AG04450 (cell line): Measurements from ENCODE around the gene STRIP2. TPM values are rescaled to one million over a fixed set of nuclear protein-coding genes. Genes with fewer than 3 reads are reported as not detected.

Source experiments
- CTCF ChIA-PET: fragments of 300-600, 350-600 bp; formaldehyde crosslinking; extraction: SDS; loops from one replicate; lab custom pipeline; 2022; ENCODE audit warnings: antibody characterized with exemption, inconsistent platforms; lab: Charles Lee
- POLR2A ChIA-PET: fragments of 350-600 bp; formaldehyde crosslinking; extraction: SDS; loops from one replicate; lab custom pipeline; 2021; ENCODE audit warnings: antibody characterized with exemption, inconsistent platforms; lab: Yijun Ruan, JAX
- DNase-seq: peaks from one replicate; pipeline ENCODE4 v3.0.0-alpha.2; 2011; ENCODE audit warnings: low read depth, low spot score
- H3K27ac ChIP-seq: one replicate; pipeline ENCODE4 v1.5.1; 2012; ENCODE audit warnings: low read depth, low read length, control low read depth
- H3K27me3 ChIP-seq: one replicate; pipeline ENCODE4 v1.6.0; 2012; ENCODE audit warnings: low read length; ENCODE audit not compliant: control insufficient read depth, insufficient read depth
- H3K4me3 ChIP-seq: 2 replicates; pipeline ENCODE4 v1.5.1; 2011; ENCODE audit warnings: mild to moderate bottlenecking, low read depth, low read length, control low read depth
- H3K9me3 ChIP-seq: 2 replicates; pipeline ENCODE4 v1.5.1; 2012; ENCODE audit warnings: low read length; ENCODE audit not compliant: control insufficient read depth, insufficient read depth
- CTCF ChIP-seq: IDR thresholded peaks from 2 replicates; pipeline ENCODE4 v1.5.1; 2011; ENCODE audit warnings: low read depth, low read length, control low read depth, inconsistent platforms
- polyA minus RNA-seq: library from RNA; depleted of rRNA, polyadenylated mRNA; stranded (reverse); fragments of >200 nt; gene quantifications from 2 replicates; pipeline ENCODE4 v1.2.3, GENCODE V29; 2011; rRNA and poly(A)+ RNA removed
- polyA plus RNA-seq: library from polyadenylated mRNA; depleted of rRNA; stranded (reverse); fragments of >200 nt; gene quantifications from 2 replicates; pipeline ENCODE4 v1.2.3, GENCODE V29; 2011; rRNA removed

STRIP2 gene
- polyA plus RNA-seq: 1.3 and 1.7 TPM in 2 replicates
- polyA minus RNA-seq: 2.3 and 3.1 TPM in 2 replicates

- DNase-seq: peak; percentile 15
- ChIA-PET POLR2A (interaction anchor here (0.5 to 1.6 kb wide), 8 partner anchors 9 to 475 kb away, joined by 3 to 8 read pairs (median 4); no protein-coding TSS in a partner anchor), CTCF (interaction anchor here (0.7 to 2.1 kb wide), 6 partner anchors 9 to 216 kb away, joined by 3 to 12 read pairs (median 6); no protein-coding TSS in a partner anchor)
- peak within 1 kb of the TSS; percentile 78 for H3K4me3 ChIP-seq
- no peaks in the 10 kb centered on the region for H3K9me3 ChIP-seq
- H3K27ac ChIP-seq: peak within 1 kb of the TSS; percentile 21
- TF ChIP-seq CTCF: peak; percentile 15; the same call in 1 of the 2 replicates
- peaks cover 4% of the 10 kb centered on the region for H3K27me3 ChIP-seq
Measured at GRCh38 chr7:129433847-129434674, at the start of gene STRIP2. Gene STRIP2, plus strand, starts transcription at chr7:129434432. Its CDS starts 41 bp downstream, at chr7:129434473.

GRCh38 chr7:129385116-129385515, 49.1 kb upstream of the STRIP2 start:
- H3K4me3 ChIP-seq: no peak overlapping the region
- ChIA-PET POLR2A (no interaction called here), CTCF (interaction anchor here (0.8 to 1.7 kb wide), 3 partner anchors 9 to 18 kb away, joined by 3 to 9 read pairs (median 3); no protein-coding TSS in a partner anchor)
- H3K27me3 ChIP-seq: no peaks in the 10 kb centered on the region
- TF ChIP-seq CTCF: no peak
- H3K27ac ChIP-seq: no peak overlapping the region
- no peaks in the 10 kb centered on the region for H3K9me3 ChIP-seq
- DNase-seq: no peak

GRCh38 chr7:129385598-129385997, 48.6 kb upstream of the STRIP2 start:
- no peak for TF ChIP-seq CTCF
- H3K27ac ChIP-seq: no peak overlapping the region
- POLR2A ChIA-PET: no interaction called here
- no peak overlapping the region for H3K4me3 ChIP-seq
- no peak for DNase-seq
- CTCF ChIA-PET: interaction anchor here (1.7 kb wide), 1 partner anchor 10 kb away, joined by 9 read pairs; no protein-coding TSS in a partner anchor
- H3K27me3 ChIP-seq: no peaks in the 10 kb centered on the region
- no peaks in the 10 kb centered on the region for H3K9me3 ChIP-seq

GRCh38 chr7:129386506-129386905, 47.7 kb upstream of the STRIP2 start:
- CTCF ChIA-PET: interaction anchor here (1.0 to 4.8 kb wide), 4 partner anchors 10 to 168 kb away, joined by 3 to 30 read pairs (median 17); no protein-coding TSS in a partner anchor
- Histone ChIP-seq H3K9me3 (no peaks in the 10 kb centered on the region), H3K27ac (no peak overlapping the region), H3K27me3 (no peaks in the 10 kb centered on the region), H3K4me3 (no peak overlapping the region)
- POLR2A ChIA-PET: no interaction called here
- DNase-seq: no peak
- TF ChIP-seq CTCF: no peak
